Activated CD4-positive, alpha-beta T cell treated with anti-CD3 and anti-CD28 coated beads, Interleukin-2, amount 50 U/mL, for 1 hour (primary cell): Measurements from ENCODE around the gene NBPF26.
"Not testable (repeated sequence)": the region's sequence is repeated elsewhere in the genome, so short reads cannot be mapped to it uniquely, and the experiment has no call there.

Source experiments
- DNase-seq: peaks from one replicate; pipeline ENCODE4 v3.0.0-alpha.2; 2020

NBPF26 gene

DNA sequence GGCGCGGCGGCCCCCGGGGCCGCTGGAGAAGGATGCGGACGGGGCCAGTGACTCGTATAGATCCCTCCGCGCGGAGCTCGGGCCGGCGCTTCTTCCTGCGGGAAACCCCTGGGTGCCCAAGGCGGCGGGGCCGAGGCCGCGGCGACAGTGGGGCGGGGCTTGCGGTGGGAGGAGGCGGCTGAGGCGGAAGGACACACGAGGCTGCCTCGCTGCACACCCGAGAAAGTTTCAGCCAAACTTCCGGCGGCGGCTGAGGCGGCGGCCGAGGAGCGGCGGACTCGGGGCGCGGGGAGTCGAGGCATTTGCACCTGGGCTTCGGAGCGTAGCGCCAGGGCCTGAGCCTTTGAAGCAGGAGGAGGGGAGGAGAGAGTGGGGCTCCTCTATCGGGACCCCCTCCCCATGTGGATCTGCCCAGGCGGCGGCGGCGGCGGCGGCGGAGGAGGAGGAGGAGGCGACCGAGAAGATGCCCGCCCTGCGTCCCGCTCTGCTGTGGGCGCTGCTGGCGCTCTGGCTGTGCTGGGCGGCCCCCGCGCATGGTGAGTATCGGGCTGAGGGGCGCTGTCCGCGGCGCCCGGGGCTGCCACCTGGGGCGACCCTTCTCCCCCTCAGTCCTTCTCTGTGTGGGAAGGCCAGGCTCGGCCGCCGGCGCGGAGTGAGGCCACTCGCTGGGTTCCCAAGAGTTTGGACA lies at the start of gene NBPF26:
Gene NBPF26, plus strand, starts transcription at position 231 of the 688 bp plus-strand sequence.
- DNase-seq = peak; percentile 79

DNA sequence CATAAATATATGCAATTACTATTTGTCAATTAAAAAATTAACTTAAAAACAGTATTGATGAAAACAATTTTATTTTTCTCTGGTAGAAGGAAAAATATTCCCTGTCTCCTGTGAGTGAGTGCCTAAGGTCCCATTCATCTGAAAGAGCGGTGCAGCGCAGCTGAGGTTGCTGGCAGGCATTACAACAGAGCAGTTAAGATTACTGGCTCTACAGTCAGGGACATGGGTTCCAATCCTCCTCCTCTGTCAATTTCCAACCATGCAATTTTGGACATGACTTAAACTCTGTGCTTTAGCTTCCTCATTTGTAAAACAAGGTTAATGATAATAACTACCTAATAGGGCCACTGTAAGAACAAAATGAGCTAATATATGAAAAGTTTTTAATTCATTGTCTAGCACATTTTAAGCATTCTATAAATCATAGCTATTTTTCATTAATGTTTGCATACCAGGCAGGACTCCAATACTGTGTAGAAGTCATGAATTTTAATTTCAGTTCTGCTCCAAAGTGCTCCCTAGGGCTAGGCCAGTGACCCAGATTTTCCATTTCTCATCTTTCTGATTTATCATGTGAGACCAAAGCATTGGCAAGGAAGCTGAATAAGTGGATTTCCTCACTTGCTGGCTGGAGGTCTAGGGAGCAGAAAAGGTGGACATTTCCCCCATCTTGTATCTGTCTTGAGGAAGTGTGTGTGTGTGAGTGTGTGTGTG lies 43.5 kb upstream of the NBPF26 start:
- DNase-seq = not testable (repeated sequence)

DNA sequence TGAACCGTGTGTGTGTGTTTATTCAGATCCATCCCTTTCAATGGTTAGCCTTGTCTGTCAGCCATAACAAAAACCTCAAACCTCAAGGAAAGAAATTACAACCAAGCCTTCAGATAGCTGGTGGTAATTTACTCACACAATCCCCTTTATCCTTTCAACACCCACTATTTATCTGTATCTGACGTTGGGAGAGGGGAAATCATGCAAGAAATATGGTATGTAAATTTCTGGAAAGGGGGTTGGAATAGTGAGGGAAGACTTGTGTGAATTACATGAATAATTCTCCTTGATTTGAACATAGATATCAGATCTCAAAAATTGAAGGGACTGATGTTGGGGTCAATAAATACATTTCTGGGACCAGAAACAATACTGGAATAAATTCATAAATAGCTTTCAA lies 42.8 kb upstream of the NBPF26 start:
- DNase-seq = not testable (repeated sequence)

DNA sequence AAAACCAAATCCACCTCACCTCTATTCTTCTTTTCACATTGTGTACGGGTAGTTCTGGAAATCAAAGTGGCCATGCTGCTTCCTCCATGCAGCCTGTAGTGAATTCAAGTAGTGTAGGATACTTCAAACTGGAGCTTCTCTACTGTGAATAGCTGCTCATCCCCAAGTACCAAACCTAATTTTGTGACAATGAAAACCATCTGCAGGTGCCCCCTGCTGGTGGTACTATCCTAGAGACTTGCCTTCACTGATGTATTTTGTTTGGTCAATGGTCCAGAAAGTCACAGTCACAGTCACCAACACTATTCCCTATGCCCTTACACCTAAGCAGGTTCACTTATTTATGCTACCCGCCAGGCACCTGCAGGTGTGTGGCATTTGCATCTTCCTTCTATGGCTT lies 39.3 kb upstream of the NBPF26 start:
- DNase-seq = not testable (repeated sequence)

DNA sequence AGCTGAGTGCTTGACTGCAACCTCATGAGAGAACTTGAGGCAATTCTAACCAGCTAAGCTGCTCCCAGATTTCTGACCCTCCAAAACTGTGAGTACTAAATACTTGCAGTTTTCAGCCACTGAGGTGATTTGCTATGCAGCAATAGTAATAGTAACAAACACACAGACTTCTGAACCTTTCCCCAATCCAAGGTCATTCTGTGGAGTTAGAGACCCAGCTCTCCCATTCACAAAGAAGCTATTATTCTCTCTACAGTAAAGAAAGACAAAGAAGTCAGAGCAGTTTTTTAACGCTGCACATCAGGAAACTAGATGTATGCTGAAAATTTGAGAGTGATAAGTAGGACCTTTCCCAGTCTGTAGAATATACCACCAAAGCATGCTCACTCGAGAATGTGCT lies 38.1 kb upstream of the NBPF26 start:
- not testable (repeated sequence) for DNase-seq

DNA sequence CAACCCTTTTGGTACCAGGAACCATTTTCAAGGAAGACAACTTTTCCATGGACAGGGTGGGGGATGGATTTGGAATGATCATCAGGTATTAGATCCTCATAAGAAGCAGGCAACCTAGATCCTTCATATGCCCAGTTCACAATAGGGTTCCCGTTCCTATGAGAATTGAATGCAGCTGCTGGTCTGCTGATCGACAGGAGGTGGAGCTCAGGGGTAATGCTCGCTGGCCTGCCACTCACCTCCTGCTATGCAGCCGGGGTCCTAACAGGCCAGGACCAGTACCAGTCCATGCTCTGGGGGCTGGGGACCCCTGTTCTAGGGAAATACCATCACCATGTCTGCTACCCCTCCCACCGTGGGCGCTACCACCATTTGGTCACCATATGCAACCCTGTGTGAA lies 36.5 kb upstream of the NBPF26 start:
- not testable (repeated sequence) for DNase-seq

DNA sequence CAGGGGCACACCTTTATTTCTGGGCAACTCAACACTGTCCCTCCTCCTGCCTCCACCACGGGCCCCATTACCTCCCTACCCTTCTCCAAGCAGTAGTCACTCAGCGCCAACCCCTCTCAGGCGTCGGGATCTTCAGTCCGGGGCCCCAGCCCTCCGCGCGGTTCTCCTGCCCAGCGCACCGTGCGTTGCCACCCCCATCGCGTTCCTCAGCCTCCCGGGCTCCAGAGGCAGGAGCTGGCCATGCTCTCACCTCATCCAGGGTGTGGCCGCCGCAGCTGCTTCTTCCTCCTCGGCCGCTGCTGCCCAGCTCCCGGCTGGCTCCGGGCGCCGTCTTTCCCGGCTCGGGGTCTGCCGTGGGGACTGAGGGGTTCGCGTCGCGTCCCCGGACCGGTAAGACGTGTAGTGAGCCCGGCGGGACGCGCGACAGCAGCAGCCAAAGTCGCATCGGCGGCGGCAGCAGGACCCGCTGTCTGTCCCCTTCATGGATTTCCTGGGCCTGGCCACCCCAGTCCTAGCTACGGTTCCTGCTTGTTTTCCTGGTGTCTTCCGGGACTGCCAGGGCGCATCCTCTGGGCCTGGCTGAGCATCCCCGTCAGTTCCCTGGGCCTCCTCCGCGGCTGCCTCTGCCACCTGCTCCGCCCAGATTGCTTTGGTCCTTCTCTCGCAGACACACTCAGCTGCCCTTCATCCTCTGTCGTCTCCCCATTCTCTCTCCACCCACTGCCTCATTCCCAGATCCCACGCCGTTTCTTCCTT lies 22.8 kb upstream of the NBPF26 start:
- not testable (repeated sequence) for DNase-seq

DNA sequence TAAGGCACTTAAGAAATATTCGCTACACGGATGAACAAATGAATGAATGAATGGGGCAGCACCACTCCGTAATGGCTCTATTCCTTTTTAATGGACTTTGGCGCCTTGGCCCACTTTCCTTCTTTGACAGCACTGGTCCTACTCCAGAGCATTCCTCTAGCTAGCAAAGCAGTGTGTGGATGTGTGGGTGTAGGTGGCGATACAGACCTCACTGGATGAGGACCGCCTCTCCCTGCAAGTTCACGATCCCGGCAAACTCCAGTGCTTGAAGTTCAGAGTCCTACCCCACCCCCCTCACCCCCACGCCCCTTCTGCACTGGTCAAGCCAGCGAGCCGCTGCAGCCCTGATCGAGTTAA lies 409 bp upstream of the NBPF26 start:
- DNase-seq = not testable (repeated sequence)

DNA sequence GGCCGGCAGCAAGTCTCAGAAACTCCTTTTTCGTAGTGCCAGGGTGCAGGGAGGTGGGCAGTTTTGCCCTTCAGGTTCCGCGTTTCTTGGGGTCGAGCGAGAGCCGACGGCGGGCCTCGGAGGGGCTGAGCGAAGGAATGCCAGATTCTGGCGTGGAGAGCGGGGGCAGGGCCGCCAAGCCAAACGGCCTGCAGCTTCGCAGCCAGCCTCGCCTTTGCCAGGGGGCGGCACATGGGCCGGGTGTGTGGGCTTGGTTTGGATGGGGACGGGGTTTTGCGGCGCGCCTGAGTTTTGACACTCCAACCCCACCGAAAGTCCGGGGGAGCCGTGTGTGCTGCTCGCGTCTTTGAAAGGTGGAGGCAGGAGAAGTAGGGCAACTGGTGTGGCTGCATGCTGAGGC lies 762 bp downstream of the NBPF26 start:
- DNase-seq = not testable (repeated sequence)

DNA sequence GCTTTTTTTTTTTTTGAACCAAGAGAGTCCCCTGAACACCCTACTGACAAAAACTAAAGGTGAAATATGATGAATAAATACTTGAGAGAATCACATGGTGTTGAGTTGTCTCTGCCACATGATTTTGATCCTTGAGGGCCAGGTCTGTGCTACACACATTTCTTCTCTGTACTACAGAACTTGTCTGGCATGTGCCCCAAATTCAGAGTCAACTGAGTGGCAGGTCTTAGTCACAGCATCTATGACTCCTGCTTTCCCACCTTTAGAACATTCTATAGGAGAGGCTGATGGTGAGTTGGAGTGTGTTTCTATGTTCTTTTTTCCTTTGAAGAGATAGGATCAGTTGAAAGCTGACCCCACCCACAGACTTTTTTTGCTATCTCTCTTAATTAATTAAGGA lies 5.1 kb downstream of the NBPF26 start:
- DNase-seq = not testable (repeated sequence)

DNA sequence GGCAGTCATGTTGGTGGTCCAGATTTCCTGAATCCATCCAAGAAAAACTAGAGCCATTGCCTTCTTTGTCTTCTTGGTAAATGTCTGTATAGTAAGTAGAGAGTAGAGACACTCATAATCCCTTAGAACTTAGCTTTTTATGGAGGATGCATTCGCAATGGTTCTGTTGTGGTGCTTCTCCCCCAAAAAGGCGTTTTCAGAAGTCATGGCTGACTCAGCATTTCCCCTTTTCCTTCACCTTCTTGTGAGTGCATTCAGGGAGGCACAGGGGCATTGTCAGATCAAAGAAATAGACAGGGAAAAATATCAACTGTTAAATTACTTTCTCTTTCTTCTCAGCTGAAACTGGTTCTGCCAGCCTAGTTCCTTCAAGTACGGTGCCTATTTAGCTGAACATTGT lies 45.3 kb downstream of the NBPF26 start:
- DNase-seq = not testable (repeated sequence)

DNA sequence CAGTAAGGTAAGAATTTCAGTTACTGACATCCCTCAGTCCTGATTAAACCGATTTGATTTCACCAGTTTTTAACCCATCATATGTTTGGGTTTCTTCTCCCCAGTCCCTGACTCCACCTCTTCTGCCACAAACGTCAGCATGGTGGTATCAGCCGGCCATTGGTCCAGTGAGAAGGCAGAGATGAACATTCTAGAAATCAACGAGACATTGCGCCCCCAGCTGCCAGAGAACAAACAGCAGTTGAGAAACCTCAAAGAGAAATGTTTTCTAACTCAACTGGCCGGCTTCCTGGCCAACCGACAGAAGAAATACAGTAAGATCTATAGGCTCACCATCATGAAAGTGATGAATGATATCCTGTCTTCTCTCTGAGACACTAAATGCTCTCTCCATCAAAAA lies 81.7 kb downstream of the NBPF26 start:
- DNase-seq = peak; percentile 16

DNA sequence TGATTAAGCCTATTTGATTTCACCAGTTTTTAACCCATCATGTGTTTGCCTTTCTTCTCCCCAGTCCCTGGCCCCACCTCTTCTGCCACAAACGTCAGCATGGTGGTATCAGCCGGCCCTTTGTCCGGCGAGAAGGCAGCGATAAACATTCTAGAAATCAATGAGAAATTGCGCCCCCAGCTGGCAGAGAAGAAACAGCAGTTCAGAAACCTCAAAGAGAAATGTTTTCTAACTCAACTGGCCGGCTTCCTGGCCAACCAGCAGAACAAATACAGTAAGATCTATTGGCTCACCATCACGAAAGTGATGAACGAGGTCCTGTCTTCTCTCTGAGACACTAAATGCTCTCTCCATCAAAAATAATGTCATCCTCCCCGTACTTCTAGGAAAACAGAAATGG lies 88.1 kb downstream of the NBPF26 start:
- peak; percentile 41 for DNase-seq

DNA sequence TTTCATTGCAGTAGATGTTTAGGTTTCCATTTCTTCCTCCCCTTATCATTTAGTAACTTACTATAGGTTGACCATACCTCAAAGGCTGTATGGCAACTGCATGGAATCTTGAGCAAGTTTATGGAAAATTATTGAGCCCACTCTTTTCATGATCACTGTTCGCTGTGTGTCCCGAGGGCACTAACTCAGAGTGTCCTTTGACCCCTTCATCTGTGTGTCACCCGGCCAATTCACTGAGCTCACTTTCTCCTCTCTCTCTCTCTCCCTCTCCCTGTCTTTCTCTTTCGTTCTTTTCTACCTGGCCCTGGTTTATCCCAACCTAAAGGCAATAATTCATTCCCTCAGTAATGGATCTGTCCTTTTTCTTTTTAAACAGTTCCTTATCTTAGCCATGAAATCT lies 101.3 kb downstream of the NBPF26 start:
- DNase-seq = not testable (repeated sequence)

DNA sequence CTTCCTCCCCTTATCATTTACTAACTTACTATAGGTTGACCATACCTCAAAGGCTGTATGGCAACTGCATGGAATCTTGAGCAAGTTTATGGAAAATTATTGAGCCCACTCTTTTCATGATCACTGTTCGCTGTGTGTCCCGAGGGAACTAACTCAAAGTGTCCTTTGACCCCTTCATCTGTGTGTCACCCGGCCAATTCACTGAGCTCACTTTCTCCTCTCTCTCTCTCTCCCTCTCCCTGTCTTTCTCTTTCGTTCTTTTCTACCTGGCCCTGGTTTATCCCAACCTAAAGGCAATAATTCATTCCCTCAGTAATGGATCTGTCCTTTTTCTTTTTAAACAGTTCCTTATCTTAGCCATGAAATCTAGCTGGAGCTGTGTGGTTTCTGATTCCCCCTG lies 102.9 kb downstream of the NBPF26 start:
- DNase-seq = not testable (repeated sequence)

DNA sequence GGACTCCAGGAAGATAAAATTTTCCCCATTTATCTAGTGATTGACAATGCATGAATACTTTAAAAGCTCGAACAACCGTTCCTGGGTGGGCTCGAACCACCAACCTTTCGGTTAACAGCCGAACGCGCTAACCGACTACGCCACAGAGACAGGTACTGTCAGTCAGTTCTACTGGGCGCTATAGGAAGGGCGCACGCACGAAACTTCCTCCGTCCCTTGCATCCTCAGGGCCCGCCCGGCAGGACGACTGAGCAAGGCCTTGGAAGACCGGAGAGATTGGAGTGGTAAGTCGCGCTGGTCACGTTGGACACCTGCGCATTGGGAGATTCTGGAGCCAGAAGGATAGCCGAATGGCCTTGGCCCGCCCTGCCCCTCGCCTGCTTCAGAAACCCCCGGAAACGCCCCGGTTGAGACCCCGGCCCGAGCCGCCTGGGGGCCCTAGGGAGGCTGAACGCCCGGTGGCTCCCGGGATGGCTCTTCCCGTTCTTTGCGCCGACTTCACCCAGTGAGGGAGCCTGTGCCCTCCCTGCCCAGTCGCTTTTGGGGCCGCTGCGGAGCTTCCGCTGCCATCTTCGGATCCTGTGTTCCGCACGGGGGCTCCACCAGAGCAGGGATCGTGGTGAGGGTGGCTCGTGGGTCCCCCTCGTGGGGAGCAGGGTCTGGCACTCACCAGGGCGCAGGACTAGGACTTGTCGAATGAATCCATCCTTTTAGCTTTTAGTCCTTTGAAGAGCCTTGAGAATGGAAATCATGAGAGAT lies 120.6 kb downstream of the NBPF26 start:
- DNase-seq = peak; percentile 77

DNA sequence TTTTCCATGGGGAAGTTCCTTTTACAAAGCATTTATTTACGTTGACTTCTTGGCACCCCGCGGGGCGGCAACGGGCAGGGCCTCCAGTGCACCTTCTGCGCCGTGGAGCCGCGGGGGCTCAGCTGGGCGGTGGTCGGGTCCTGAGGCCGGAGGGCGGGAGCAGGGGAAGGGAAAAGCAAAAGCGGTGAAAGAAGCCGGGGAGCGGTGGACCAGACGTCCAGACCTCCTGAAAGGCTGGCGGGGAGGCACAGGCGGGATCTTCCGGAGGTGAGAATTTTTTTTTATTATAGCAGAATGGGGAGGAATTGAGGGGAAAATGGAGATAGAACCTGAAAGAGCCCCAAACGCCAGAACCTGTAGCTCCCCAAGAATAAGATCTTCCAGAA lies 121.2 kb downstream of the NBPF26 start:
- DNase-seq = not testable (repeated sequence)

DNA sequence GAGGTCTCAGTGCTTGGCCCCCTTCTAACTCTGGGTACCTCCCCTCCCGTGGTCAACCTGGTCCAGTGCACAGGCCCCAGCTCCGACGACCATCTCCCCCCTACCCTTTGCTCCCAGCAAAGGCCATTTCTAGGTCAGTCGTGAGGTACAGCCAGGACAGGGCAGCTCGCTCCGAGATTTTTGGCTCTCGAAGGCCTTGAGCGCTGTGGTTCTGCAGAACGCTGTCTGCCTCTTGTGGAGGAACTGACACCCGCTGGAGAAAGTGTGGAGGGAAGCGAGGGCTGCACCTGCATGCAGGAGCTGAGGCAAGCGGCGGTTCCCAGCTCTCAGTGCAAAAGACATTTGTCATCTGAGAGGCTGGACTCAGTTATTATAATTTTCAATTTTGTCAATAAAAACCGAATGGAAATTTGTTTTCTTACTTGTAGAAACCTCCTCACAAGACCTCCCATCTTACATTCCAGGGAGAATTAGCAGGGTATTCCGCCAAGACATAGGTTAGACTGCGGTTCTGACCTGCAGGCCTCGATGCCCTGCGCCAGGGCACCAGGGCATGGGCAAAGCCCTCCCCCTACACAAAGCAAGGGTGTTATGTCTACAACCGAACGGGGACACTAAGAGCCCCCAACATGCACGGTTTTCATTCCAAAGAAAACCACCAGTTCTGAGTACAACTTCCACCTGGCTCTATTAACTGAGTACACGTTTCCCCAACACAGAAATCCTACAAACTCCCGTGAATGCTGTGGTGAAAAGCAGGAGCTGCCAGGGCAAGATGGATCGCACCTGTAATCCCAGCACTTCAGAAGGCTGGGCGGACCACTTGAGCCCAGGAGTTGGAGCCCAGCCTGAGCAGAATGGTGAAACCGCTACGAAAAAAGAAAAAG lies 125.9 kb downstream of the NBPF26 start:
- peak; percentile 50 for DNase-seq

DNA sequence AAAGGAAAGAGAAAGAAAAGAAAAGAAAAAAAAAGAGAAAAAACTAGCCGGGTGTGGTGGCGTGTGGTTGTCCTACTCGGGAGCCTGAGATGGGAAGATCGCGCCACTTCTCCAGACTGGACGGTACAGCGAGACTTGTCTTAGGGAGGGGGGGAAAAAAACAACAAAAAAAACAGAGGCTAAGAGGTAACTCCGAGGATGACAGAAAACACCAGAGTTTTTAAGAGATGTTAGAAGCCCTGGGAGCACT lies 126.5 kb downstream of the NBPF26 start:
- DNase-seq = not testable (repeated sequence)

DNA sequence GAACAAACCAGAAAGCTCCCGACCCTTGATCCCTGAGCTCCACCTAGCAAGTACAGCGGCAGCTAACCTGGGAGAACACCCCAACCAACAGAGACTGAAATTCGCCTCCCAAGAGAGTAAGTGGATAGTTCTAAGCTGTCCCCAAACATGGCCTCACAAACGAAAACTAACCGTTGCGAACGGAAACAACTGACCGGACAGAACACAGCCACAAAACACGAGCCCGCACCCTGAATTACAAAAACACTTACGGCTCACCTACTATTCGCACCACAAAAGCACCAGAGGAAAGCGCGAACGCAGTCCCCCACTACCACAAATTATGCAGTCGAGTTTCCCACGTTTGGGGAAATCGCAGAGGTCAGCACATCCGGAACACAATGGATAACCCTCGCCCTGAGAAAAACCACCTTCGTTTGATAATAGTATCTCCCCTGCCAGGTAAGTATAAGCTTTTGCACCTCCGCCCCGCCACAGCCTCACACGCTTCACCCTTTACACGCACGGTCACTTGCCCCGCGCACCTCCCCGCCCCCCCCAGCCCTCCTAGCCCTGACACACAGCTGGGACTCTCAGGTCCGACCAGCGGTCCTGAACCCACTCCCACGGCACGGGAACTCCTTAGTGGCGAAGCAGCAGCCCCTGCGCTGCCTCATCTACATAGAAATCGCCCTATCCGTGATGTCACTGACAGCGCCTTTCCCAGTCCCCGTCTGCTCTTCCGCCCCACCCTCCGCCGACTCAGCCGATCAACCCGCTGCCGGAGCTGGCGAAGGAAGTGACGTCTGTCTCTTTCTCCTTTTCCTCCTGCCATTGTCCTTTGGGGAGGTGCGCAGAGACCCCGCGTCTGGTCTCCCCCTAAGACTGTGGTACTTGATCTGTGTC lies 127.0 kb downstream of the NBPF26 start:
- DNase-seq = peak; percentile 77

DNA sequence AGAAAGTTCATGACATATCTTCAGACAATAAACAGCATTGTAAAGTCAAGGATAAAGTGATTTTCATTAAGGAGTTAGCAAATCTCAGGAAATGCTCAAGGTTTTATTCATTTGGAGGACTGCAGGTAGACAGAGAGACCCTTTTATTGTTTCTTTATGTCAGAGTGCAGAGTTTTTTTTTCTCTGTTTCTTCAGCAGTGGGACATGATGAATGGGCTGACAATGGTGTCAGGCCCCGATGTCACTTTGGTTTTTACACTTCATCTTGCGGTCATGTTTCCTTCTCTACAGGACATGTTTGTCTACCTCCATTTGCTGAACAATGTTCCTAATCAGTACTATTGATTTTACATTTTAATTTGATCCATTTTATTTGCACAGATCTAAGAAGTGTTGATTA lies 134.4 kb downstream of the NBPF26 start:
- DNase-seq = not testable (repeated sequence)
